Panc1 (cell line): ENCODE results near the gene DENND2A.

ENCODE experiments used
- POLR2AphosphoS5 ChIP-seq: IDR thresholded peaks from 2 replicates; pipeline ENCODE4 v1.6.1; 2012; ENCODE audit warnings: mild to moderate bottlenecking, low read depth, low read length, moderate library complexity
- TF ChIP-seq, protein P1 (sequence below): fragments of 450-650 bp; IDR thresholded peaks from 2 replicates; pipeline ENCODE4 v1.5.1; 2017; ENCODE audit warnings: mild to moderate bottlenecking
- TF ChIP-seq, protein P2 (sequence below), 2 experiments: IDR thresholded peaks; 2 replicates each; pipeline ENCODE4 v1.6.1; 2011 to 2012; ENCODE audit warnings: low read depth in 2 of 2, control low read depth in 1 of 2, low read length in 1 of 2, mild to moderate bottlenecking in 1 of 2, moderate library complexity in 1 of 2; ENCODE audit not compliant: insufficient read depth in 1 of 2

DNA sequence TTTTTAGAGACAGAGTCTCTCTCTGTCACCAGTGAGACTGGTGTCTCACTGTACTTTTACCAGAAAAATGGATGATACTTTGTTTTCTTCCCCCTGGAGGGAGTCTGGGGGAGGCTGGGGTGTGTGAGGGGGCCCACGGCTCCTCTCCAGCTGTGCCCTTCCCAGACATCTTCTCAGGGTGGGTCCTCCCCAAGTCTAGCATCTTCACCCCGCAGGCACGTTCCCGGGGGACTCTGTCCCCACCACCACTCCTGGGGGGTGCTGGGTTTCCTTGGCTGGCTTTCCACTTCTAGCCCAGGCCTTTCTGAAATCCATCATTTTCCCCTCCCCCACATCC is 99.5 kb downstream of the DENND2A start:
- TF ChIP-seq, protein P1, sequence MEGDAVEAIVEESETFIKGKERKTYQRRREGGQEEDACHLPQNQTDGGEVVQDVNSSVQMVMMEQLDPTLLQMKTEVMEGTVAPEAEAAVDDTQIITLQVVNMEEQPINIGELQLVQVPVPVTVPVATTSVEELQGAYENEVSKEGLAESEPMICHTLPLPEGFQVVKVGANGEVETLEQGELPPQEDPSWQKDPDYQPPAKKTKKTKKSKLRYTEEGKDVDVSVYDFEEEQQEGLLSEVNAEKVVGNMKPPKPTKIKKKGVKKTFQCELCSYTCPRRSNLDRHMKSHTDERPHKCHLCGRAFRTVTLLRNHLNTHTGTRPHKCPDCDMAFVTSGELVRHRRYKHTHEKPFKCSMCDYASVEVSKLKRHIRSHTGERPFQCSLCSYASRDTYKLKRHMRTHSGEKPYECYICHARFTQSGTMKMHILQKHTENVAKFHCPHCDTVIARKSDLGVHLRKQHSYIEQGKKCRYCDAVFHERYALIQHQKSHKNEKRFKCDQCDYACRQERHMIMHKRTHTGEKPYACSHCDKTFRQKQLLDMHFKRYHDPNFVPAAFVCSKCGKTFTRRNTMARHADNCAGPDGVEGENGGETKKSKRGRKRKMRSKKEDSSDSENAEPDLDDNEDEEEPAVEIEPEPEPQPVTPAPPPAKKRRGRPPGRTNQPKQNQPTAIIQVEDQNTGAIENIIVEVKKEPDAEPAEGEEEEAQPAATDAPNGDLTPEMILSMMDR = no peak
- TF ChIP-seq POLR2AphosphoS5 = no peak
- TF ChIP-seq, protein P2, sequence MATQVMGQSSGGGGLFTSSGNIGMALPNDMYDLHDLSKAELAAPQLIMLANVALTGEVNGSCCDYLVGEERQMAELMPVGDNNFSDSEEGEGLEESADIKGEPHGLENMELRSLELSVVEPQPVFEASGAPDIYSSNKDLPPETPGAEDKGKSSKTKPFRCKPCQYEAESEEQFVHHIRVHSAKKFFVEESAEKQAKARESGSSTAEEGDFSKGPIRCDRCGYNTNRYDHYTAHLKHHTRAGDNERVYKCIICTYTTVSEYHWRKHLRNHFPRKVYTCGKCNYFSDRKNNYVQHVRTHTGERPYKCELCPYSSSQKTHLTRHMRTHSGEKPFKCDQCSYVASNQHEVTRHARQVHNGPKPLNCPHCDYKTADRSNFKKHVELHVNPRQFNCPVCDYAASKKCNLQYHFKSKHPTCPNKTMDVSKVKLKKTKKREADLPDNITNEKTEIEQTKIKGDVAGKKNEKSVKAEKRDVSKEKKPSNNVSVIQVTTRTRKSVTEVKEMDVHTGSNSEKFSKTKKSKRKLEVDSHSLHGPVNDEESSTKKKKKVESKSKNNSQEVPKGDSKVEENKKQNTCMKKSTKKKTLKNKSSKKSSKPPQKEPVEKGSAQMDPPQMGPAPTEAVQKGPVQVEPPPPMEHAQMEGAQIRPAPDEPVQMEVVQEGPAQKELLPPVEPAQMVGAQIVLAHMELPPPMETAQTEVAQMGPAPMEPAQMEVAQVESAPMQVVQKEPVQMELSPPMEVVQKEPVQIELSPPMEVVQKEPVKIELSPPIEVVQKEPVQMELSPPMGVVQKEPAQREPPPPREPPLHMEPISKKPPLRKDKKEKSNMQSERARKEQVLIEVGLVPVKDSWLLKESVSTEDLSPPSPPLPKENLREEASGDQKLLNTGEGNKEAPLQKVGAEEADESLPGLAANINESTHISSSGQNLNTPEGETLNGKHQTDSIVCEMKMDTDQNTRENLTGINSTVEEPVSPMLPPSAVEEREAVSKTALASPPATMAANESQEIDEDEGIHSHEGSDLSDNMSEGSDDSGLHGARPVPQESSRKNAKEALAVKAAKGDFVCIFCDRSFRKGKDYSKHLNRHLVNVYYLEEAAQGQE (IDR thresholded peaks at IDR 0.05; ENCODE audit: insufficient read depth in 1 of 2, low read depth in 2 of 2, low read length in 1 of 2) = no peak
